Left forelimb (tissue), 1 donor: ENCODE data around the gene XYLT1.

ENCODE experiments used
- DNase-seq: peaks from one replicate; pipeline ENCODE4 v3.0.0-alpha.2; 2018; ENCODE audit warnings: low spot score

Gene XYLT1

DNA sequence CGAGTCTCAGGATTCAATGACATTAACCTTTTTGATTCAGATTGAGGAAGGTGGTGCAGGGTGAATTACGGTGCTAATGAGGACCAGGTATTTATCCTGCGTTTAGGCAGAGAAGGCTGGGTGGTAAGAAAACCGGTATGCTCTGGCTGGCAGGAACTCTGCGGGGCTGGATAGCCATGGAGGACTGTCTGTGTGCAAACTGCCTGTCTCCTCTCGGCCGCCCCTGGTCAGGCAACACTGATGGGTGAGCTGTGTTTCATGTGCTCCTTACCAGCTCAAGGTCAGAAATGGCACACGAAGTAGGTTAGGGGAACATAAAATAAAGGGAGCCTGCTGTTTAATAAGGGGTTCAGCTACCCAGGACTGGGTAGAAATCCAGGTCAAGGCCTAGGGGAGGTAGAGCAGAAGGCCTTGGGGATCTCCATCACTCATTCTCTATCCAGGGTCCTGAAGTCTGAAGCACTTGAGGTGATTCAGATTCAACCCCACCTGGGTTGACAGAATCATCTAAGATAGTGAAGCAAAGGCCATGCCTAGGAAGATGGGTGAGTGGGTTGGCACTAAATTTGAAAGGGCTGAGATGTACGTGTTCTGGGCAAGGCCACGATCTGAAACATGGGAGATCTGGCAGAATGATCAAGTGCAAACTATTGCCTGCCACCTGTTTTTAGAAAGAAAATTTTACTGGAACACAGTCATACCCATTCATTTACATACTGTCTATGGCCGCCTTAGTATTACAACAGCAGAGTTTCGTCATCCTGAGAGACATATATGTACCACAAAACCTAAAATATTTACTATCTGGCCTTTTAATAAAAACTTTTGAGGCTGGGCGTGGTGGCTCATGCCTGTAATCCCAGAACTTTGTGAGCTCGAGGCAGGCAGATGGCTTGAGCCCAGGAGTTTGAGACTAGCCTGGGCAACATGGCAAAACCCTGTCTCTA lies 292.5 kb downstream of the XYLT1 start:
- no peak for DNase-seq

- DNase-seq, result no peak
Observed at GRCh38 chr16:17177242-17177958, 293.4 kb downstream of the XYLT1 start.

DNA sequence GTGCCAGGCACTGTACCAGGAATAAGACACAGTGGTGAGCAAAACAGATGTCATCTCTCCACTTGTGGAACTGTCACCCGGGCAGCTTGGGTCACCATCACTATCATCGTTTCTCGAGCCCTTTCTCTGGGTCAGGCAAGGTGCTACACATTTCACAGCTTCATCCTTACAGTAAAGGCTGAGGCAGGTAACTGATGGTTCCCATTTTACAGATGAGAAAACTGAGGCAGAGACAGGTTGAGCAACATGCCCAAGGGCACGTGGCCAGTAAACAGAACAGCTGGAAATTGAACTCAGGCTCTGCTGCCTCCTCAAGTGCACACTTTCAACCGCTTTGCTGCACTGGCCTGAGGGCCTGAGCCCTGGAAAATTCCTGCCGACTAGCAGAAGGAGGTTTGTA lies 294.6 kb downstream of the XYLT1 start:
- DNase-seq, result no peak

- DNase-seq, result no peak
Observed at GRCh38 chr16:17173281-17173680, 297.5 kb downstream of the XYLT1 start.

GRCh38 chr16:17171250-17172143 lies 299.3 kb downstream of the XYLT1 start:
- no peak for DNase-seq

GRCh38 chr16:17170435-17170834 lies 300.3 kb downstream of the XYLT1 start:
- no peak for DNase-seq

- no peak for DNase-seq
Observed at GRCh38 chr16:17168181-17168580, 302.6 kb downstream of the XYLT1 start.

DNA sequence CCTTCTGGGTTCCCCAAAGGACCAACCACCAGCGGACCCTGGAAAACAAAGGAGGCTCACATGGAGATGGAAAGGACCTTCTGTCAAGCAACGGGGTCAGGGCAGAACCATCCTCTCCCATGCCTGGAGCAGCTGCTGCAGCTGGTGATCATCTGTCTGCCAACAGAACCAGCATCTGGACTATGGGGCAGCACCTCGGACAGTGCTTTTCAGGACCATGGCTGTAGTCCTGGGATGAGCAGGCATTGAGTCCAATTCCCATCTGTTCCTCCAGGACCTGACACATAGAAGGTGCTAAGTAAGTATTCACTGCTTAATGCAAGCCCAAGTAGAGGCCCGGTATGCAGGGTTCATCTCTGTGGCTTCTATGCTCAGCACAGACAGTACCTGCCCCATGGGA lies 304.7 kb downstream of the XYLT1 start:
- DNase-seq, result no peak

DNA sequence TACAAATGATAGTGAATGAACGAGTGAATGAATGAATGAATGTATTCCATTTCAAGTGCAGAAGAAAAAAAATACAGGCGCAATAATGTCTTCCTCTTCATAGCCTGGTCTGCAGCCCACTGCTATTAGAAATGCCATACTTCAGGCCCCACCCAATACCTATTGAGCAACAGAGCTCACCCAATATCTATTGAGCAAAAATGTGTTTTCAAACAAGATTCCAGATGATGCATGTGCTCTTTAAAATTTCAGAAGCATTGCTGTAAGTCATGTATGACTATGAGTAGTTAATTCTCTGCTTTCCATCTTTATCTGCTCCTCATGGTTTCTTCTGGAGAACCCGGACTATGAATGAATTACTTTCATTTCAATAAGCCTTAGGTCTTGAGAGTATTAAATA lies 308.2 kb downstream of the XYLT1 start:
- DNase-seq, result no peak

- DNase-seq, result no peak
Observed at GRCh38 chr16:17160920-17161431, 309.8 kb downstream of the XYLT1 start.

DNA sequence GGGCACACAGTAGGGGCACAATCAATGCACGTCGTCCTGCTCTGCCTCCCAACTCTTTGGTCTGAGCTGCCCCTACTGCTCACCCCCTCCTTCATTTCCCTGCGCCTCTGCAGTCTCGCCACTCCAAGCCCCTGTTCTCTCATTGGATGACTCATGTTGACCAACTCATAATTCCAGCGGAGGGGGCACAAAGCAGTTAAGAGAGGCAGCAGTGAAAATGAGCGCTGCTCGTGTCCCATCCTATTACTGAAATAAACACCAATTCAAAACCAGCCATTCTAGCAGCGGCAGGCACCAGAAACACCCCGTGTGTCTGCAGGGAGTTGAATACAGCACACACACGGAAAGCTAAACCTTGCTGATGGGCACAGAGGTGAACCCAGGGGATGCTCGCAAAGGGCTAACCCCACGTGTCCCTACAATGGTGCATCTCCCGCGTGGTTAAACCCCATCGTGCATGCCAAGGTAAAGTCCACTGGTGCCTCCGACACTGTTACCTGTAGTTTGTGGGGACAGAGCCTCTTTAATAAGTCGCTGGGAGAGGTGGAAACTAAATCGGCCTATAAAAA lies 310.4 kb downstream of the XYLT1 start:
- DNase-seq, result no peak

- no peak for DNase-seq
Observed at GRCh38 chr16:17159617-17160016, 311.1 kb downstream of the XYLT1 start.

DNA sequence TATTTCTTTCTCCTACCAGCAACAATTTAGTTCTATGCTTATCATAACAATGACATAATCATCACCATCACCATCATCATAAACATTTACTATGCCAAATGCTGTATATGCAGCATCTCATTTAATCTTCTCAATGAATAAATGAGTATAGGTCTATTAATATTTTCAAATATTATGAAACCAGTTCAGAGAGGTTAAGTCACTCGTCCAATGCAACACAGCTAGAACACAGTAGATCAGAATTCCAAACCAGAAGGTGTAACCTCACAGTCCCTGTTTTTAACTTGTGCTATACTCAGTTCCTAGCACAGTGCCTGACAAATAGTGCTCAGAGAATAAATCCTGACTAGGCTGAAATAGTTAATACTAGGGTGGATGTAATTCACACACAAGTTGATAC lies 314.8 kb downstream of the XYLT1 start:
- no peak for DNase-seq

DNA sequence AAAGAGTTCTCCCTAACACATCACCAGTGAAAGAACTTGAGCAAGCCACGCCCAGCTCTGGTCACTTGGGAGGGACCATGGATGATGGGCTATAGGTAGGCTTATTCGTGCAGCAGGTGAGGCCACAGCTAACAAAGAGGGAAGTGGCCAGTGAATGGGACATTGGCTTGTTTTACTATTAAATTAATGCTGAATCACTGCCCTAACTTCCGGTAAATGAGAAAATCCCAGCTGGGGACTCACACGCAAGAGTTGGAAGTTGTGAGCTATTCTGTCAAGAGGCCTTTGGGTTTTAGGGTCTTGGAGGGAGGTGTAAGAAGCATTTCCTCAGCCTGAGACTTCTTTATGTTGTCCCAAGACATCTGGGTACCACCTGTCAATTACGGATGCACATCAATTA lies 315.3 kb downstream of the XYLT1 start:
- no peak for DNase-seq

GRCh38 chr16:17154981-17155380 lies 315.8 kb downstream of the XYLT1 start:
- no peak for DNase-seq

DNA sequence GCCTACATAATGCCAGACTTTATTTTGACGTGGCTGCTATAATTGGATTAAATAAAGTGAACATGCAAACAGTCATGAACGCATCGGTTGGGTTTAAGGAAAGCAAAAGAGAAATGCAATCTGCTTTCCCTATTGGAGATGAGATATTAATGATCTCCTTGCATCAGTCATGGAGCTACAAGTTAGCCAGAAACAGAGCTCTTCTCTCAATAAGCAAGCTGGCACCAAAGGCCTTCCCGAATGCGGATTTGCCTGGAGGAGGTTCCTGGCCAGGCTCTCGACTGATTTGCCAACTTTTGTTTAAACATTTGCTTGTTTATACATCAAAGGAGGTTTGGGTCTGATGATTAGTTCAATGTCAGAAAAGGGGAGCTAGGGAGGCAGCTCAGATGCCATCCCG lies 318.4 kb downstream of the XYLT1 start:
- DNase-seq, result no peak

- DNase-seq, result no peak
Observed at GRCh38 chr16:17151335-17151734, 319.4 kb downstream of the XYLT1 start.

GRCh38 chr16:17149904-17150483 lies 320.8 kb downstream of the XYLT1 start:
- DNase-seq, result no peak

- DNase-seq, result no peak
Observed at GRCh38 chr16:17147942-17148341, 322.8 kb downstream of the XYLT1 start.

- no peak for DNase-seq
Observed at GRCh38 chr16:17145029-17145428, 325.7 kb downstream of the XYLT1 start.

DNA sequence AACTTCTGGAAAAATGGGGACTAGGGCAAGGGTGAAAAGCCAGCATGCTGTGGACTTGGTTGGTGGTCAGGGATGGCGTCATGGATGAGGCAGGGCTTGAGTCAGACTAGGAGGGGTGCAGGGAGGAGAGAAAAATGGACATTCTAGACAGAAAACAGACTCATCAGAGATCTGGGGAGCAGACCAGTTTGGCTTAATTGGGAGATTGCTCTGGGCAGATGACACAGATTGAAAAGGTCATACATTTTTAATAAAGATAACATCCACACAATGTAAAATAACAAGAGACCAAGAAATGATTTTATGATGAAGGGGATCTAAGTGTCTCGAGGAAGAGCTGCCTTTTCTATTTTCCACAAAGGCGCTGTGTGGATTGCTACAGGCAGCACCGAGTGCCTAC lies 326.3 kb downstream of the XYLT1 start:
- no peak for DNase-seq
